GM12891 (cell line): ENCODE results near the gene HOXA3.

Source experiments
- DNase-seq: peaks from one replicate; pipeline ENCODE4 v3.0.0; 2011; ENCODE audit warnings: low spot score; ENCODE audit not compliant: insufficient read length
- FAIRE-seq: peaks from 2 replicates; lab custom pipeline; 2011; peaks lifted over from hg19 to GRCh38; lab: Jason Lieb, UNC
- PAX5 ChIP-seq: IDR thresholded peaks from 2 replicates; pipeline ENCODE4 v1.6.1; 2011; ENCODE audit warnings: low read length, moderate library complexity, mild to moderate bottlenecking; ENCODE audit not compliant: insufficient read depth, severe bottlenecking
- POLR2A ChIP-seq: IDR thresholded peaks from 2 replicates; pipeline ENCODE4 v1.6.1; 2011; ENCODE audit warnings: low read depth, low read length, control low read depth
- POLR2AphosphoS5 ChIP-seq: IDR thresholded peaks from 2 replicates; pipeline ENCODE4 v1.6.1; 2011; ENCODE audit warnings: low read depth, low read length, control low read depth
- POU2F2 ChIP-seq: IDR thresholded peaks from 2 replicates; pipeline ENCODE4 v1.6.1; 2011; ENCODE audit warnings: low read depth, mild to moderate bottlenecking, control low read depth, low read length, moderate library complexity
- SPI1 ChIP-seq: IDR thresholded peaks from 2 replicates; pipeline ENCODE4 v1.6.1; 2011; ENCODE audit warnings: low read depth, low read length, control low read depth
- TAF1 ChIP-seq: IDR thresholded peaks from 2 replicates; pipeline ENCODE4 v1.6.1; 2011; ENCODE audit warnings: low read depth, low read length, control low read depth

The HOXA3 gene

GRCh38 chr7:27103489-27104226, 48.7 kb downstream of the HOXA3 start:
- no peak for DNase-seq
- no peak for TF ChIP-seq POLR2AphosphoS5
- no peak for TF ChIP-seq SPI1
- no peak for TF ChIP-seq PAX5
- TF ChIP-seq POU2F2, result no peak
- no peak for TF ChIP-seq POLR2A
- no peak for TF ChIP-seq TAF1
- FAIRE-seq, result no peak

GRCh38 chr7:27102581-27103442, 49.6 kb downstream of the HOXA3 start, which contains the start of gene HOXA2:
TSS of gene HOXA2 (minus strand) at chr7:27102683. CDS start at chr7:27102500, 183 bp downstream.
- TF ChIP-seq POLR2A (no peak), SPI1 (no peak)
- DNase-seq (no peak), FAIRE-seq (no peak)

- TF ChIP-seq PAX5 (no peak), POU2F2 (no peak), SPI1 (no peak), POLR2A (no peak), POLR2AphosphoS5 (no peak), TAF1 (no peak)
- FAIRE-seq, result no peak
- no peak for DNase-seq
Observed at GRCh38 chr7:27101957-27102580, 50.3 kb downstream of the HOXA3 start.

- no peak for FAIRE-seq
- no peak for DNase-seq
- TF ChIP-seq SPI1 (no peak), POLR2AphosphoS5 (no peak), POLR2A (no peak), POU2F2 (no peak), TAF1 (no peak), PAX5 (no peak)
Observed at GRCh38 chr7:27101171-27101956, 51.0 kb downstream of the HOXA3 start.

- TF ChIP-seq POU2F2, result no peak
- no peak for TF ChIP-seq POLR2AphosphoS5
- TF ChIP-seq TAF1, result no peak
- no peak for TF ChIP-seq PAX5
- no peak for TF ChIP-seq SPI1
- no peak for TF ChIP-seq POLR2A
- DNase-seq (no peak), FAIRE-seq (no peak)
Observed at GRCh38 chr7:27100694-27101170, 51.7 kb downstream of the HOXA3 start.

- no peak for FAIRE-seq
- TF ChIP-seq POLR2AphosphoS5 (no peak), TAF1 (no peak), SPI1 (no peak), PAX5 (no peak), POU2F2 (no peak), POLR2A (no peak)
- DNase-seq, result no peak
Observed at GRCh38 chr7:27099453-27100370, 52.7 kb downstream of the HOXA3 start.

- no peak for DNase-seq
Observed at GRCh38 chr7:27098578-27099451, 53.6 kb downstream of the HOXA3 start.

More at GRCh38 chr7:27098578-27099451, 53.6 kb downstream of the HOXA3 start:
- FAIRE-seq, result no peak
- no peak for TF ChIP-seq SPI1
- no peak for TF ChIP-seq TAF1
- no peak for TF ChIP-seq POLR2A
- no peak for TF ChIP-seq POU2F2
- TF ChIP-seq POLR2AphosphoS5, result no peak
- TF ChIP-seq PAX5, result no peak
